A673 (cell line): ENCODE results near the gene CHML.

Experiments used
- EZH2 ChIP-seq: fragments of 200-600 bp; sonication (generic); IDR thresholded peaks from 2 replicates; pipeline ENCODE4 v1.6.1; 2017; ENCODE audit warnings: borderline replicate concordance, low read depth, mild to moderate bottlenecking, mixed read lengths, antibody characterized with exemption, low read length; ENCODE audit not compliant: poor library complexity, severe bottlenecking
- TF ChIP-seq, protein P1 (sequence below): fragments of 300-800, 200-600 bp; sonication (generic); conservative IDR thresholded peaks from 2 replicates; pipeline ENCODE4 v1.5.1; 2017; ENCODE audit warnings: low read depth, mild to moderate bottlenecking, antibody characterized with exemption, low read length, moderate library complexity, mixed read lengths

GRCh38 chr1:241688940-241689368, 48.8 kb upstream of the CHML start:
- TF ChIP-seq, protein P1, sequence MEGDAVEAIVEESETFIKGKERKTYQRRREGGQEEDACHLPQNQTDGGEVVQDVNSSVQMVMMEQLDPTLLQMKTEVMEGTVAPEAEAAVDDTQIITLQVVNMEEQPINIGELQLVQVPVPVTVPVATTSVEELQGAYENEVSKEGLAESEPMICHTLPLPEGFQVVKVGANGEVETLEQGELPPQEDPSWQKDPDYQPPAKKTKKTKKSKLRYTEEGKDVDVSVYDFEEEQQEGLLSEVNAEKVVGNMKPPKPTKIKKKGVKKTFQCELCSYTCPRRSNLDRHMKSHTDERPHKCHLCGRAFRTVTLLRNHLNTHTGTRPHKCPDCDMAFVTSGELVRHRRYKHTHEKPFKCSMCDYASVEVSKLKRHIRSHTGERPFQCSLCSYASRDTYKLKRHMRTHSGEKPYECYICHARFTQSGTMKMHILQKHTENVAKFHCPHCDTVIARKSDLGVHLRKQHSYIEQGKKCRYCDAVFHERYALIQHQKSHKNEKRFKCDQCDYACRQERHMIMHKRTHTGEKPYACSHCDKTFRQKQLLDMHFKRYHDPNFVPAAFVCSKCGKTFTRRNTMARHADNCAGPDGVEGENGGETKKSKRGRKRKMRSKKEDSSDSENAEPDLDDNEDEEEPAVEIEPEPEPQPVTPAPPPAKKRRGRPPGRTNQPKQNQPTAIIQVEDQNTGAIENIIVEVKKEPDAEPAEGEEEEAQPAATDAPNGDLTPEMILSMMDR: no peak
- no peak for TF ChIP-seq EZH2
